Sigmoid colon (tissue), 7 donors: ENCODE data around the gene TRIM47. TPM values are rescaled to one million over a fixed set of nuclear protein-coding genes. Genes with fewer than 3 reads are reported as not detected.

ENCODE experiments used
- DNase-seq: peaks from one replicate; pipeline ENCODE4 v3.0.0-alpha.2; 2019
- H3K27ac ChIP-seq, 4 donors: fragments of 200-600 bp; sonication (generic); one replicate each; pipeline ENCODE4 v1.5.1; 2016 to 2019; ENCODE audit warnings: mild to moderate bottlenecking in 1 of 4
- H3K27me3 ChIP-seq, 3 donors: fragments of 200-600 bp; sonication (generic); one replicate each; pipeline ENCODE4 v1.5.1; 2019; ENCODE audit warnings: mild to moderate bottlenecking in 1 of 3
- H3K36me3 ChIP-seq, 4 donors: fragments of 200-600 bp; sonication (generic); one replicate each; pipeline ENCODE4 v1.5.1; 2016 to 2019
- H3K4me1 ChIP-seq, 4 donors: fragments of 200-600 bp; sonication (generic); one replicate each; pipeline ENCODE4 v1.5.1; 2017 to 2019
- H3K4me3 ChIP-seq, 4 donors: fragments of 200-600 bp; sonication (generic); one replicate each; pipeline ENCODE4 v1.5.1; 2017 to 2019; ENCODE audit warnings: mild to moderate bottlenecking in 2 of 4, moderate library complexity in 1 of 4
- H3K9me3 ChIP-seq, 4 donors: fragments of 200-600 bp in 3 of 4; sonication (generic) in 3 of 4; one replicate each; pipeline versions ENCODE4 v1.5.1 to v1.6.1; 2013 to 2019
- EP300 ChIP-seq, 4 donors: sonication (generic); formaldehyde crosslinking; IDR thresholded peaks; one replicate each; pipeline ENCODE4 v1.6.1; 2017; ENCODE audit warnings: antibody characterized with exemption in 4 of 4
- POLR2A ChIP-seq, 2 donors: fragments of 450-650 bp; IDR thresholded peaks; one replicate each; pipeline ENCODE4 v1.6.1; 2016; ENCODE audit warnings: antibody characterized with exemption in 2 of 2, mild to moderate bottlenecking in 2 of 2, moderate library complexity in 2 of 2
- POLR2AphosphoS5 ChIP-seq, 4 donors: sonication (generic); formaldehyde crosslinking; IDR thresholded peaks; one replicate each; pipeline ENCODE4 v1.6.1; 2017; ENCODE audit warnings: antibody characterized with exemption in 4 of 4
- WGBS, 2 donors: extraction: QIAGEN DNeasy Blood & Tissue Kit; methylation state at CpG; one replicate each; pipeline ENCODE4 v1.1.7; 2013; 5-methylcytosine and 5-hydroxymethylcytosine counted together
- intact Hi-C: fragments of 100-400 bp; cut with DNase I; formaldehyde crosslinking; loops from one replicate; pipeline ENCODE4 v1.15.1; 2023
- polyA plus RNA-seq, 3 donors: library from polyadenylated mRNA; stranded (reverse); fragments of 200-250 nt; gene quantifications; one replicate each; pipeline ENCODE4 v1.2.3, GENCODE V29; 2013
- total RNA-seq, 4 donors: library from RNA; depleted of rRNA; stranded (reverse); fragments of >200 nt; gene quantifications; one replicate each; pipeline ENCODE4 v1.1.0, GENCODE V29; 2016
- TF ChIP-seq, protein P1 (sequence below), 4 experiments: fragments of 450-650 bp in 3 of 4; fragments of 200-600 bp in 1 of 4; IDR thresholded peaks; one replicate each; pipeline ENCODE4 v1.5.1; 2016 to 2019; ENCODE audit warnings: antibody characterized with exemption in 4 of 4, mild to moderate bottlenecking in 3 of 4, moderate library complexity in 2 of 4
- donor health status: healthy with polysubstance abuse.
- donor health status: Bipolar disorder and iron deficiency.
- donor health status: healthy.

The TRIM47 gene
- total and polyA plus RNA-seq, 7 donors: 27.8 to 41.0 (median 39.0) TPM

DNA sequence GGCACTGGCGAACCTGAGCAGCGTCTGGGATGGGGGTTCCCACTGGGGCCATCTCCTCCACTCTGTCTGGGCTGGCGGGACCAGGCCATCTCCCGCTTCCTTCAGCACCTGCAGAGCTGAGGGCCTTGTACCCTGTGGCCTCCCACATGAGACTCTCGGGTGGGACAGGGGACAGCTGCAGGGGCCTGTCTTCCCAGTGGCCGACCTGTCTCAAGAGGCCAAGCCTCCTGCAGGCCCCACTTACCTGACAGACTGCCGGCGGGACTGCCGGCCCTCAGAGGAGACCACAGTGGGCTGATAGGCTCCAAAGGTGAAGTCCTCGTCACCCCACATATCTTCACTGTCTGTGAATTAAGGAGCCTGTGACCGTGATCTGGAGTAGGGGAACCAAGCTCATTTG is 46.7 kb upstream of the TRIM47 start:
- no peak for DNase-seq
- Histone ChIP-seq H3K4me1 (no peaks in the 10 kb centered on the region), H3K36me3 (peaks cover 0 to 32% (median 0%) of the 10 kb centered on the region in 4 donors), H3K27me3 (no peaks in the 10 kb centered on the region), H3K4me3 (no peak overlapping the region), H3K27ac (no peak overlapping the region), H3K9me3 (no peaks in the 10 kb centered on the region)
- TF ChIP-seq, protein P1, sequence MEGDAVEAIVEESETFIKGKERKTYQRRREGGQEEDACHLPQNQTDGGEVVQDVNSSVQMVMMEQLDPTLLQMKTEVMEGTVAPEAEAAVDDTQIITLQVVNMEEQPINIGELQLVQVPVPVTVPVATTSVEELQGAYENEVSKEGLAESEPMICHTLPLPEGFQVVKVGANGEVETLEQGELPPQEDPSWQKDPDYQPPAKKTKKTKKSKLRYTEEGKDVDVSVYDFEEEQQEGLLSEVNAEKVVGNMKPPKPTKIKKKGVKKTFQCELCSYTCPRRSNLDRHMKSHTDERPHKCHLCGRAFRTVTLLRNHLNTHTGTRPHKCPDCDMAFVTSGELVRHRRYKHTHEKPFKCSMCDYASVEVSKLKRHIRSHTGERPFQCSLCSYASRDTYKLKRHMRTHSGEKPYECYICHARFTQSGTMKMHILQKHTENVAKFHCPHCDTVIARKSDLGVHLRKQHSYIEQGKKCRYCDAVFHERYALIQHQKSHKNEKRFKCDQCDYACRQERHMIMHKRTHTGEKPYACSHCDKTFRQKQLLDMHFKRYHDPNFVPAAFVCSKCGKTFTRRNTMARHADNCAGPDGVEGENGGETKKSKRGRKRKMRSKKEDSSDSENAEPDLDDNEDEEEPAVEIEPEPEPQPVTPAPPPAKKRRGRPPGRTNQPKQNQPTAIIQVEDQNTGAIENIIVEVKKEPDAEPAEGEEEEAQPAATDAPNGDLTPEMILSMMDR (IDR thresholded peaks at IDR 0.05): no peak
- no peak for TF ChIP-seq EP300 (IDR thresholded peaks at IDR 0.05)
- TF ChIP-seq POLR2AphosphoS5 (IDR thresholded peaks at IDR 0.05): no peak
- no peak for TF ChIP-seq POLR2A (IDR thresholded peaks at IDR 0.05)
- 95 to 96% methylated on average over 11 of the region's 11 CpGs for whole genome bisulfite sequencing, 2 donors
- intact Hi-C loops: no loop called here

DNA sequence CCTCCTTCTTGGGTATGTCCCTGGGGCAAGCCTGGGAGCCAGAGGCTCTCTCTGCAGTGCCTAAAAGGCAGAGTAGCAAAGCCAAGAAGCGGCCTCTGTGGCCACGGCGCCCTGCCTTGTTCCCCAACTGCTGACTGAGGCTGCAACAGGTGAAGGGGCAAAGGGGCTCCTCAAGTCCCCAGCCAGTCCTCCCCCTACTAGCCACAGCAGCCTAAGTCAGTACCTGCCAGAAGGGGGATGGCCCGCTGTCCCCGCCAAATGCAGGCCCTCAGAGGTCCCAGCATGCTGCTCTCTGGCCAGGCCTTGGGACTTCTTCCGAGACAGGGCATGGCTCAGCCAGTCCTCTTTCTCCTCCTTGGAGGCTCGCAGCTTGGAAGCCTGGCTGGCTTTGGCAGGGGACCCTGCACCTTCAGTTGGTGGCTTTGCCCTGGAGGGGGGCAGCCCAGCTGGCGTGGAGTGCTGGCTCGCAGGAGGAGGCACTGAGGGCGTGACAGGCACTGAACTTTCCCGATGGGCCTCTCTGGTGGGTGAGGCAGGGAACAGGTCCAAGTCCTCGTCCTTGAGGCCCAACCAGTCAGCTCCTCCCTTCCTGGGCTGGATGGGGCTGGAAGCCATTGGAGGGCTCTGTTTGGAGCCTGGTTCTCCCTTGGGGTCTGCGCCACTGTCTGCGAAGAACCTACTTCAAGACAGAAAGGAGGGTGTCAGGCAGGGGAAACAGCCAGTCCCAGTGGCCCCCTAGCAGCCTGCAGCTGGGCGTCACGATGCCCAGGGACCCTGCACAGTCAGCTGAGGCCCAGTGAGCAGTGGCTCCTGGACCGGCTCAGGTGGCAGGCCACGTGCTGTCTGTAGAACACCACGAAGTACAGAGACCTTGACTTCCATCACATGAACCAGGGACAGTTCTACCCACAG is 44.8 kb upstream of the TRIM47 start:
- H3K4me3 ChIP-seq: no peak overlapping the region
- intact Hi-C loops: no loop called here
- no peak for DNase-seq
- H3K36me3 ChIP-seq: peaks cover 0 to 32% (median 0%) of the 10 kb centered on the region in 4 donors
- no peaks in the 10 kb centered on the region for H3K4me1 ChIP-seq
- no peak overlapping the region for H3K27ac ChIP-seq
- H3K27me3 ChIP-seq: no peaks in the 10 kb centered on the region
- 70 to 87% methylated on average over 19 of the region's 19 CpGs for WGBS, 2 donors
- H3K9me3 ChIP-seq: no peaks in the 10 kb centered on the region
- TF ChIP-seq POLR2A (IDR thresholded peaks at IDR 0.05) (no peak), POLR2AphosphoS5 (IDR thresholded peaks at IDR 0.05) (no peak), EP300 (IDR thresholded peaks at IDR 0.05) (no peak)
- TF ChIP-seq, protein P1 (IDR thresholded peaks at IDR 0.05): no peak

DNA sequence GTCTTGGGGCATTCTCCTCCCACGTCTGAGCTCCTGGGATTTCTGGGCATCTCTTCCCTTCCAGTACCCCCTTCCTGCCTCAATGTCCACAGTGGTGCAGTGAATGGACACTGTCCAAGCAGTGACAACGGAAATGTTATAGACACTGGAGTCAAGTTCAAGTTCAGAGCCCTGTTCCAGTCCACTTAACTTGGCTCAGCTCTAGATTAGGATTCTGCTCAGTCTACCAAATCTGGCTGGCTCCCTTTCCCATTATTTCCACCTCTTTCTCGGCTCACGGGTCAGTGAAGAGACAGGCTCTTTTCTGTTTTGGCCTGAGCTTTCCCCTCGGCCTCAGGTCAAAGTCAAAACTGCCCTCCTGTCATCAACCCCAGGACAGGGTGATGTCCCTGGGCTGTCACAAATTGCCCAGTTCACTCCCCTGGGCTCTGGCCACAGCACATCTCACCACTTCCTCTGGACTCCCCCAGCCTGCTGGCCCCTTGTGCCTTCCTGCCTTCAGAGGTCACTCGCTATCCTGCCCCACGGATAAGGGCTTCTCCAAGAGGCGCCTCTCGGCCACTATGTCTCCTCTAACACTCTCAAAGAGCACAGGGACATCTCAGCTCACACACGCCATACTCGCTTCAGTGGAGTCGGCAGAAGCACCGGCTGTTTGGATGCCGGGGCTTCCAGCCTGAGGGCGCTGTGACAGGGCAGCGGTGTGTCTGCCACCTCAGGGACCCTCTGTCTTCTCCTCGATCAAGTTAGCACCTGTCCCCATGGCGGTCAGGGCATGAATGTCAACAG is 44.0 kb upstream of the TRIM47 start:
- 94 to 95% methylated on average over 18 of the region's 18 CpGs for WGBS, 2 donors
- Histone ChIP-seq H3K27ac (no peak overlapping the region), H3K4me3 (no peak overlapping the region), H3K36me3 (peaks cover 0 to 39% (median 0%) of the 10 kb centered on the region in 4 donors), H3K9me3 (no peaks in the 10 kb centered on the region), H3K27me3 (no peaks in the 10 kb centered on the region), H3K4me1 (no peaks in the 10 kb centered on the region)
- no peak for TF ChIP-seq POLR2A (IDR thresholded peaks at IDR 0.05)
- no peak for TF ChIP-seq EP300 (IDR thresholded peaks at IDR 0.05)
- TF ChIP-seq, protein P1 (IDR thresholded peaks at IDR 0.05): no peak
- TF ChIP-seq POLR2AphosphoS5 (IDR thresholded peaks at IDR 0.05): no peak
- intact Hi-C loops: no loop called here
- no peak for DNase-seq

DNA sequence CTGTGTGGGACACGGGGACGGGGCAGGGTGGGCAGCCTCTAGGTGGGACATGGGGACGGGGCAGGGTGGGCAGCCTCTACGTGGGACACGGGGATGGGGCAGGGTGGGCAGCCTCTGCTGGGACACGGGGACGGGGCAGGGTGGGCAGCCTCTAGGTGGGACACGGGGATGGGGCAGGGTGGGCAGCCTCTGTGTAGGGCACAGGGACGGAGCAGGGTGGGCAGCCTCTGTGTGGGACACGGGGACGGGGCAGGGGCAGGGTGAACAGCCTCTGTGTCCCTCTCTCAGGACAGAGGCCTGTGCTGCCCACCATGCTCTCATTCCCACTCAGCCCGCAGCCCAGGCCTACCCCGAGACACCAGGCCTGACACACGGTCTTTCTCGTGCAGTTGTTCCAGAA is 43.2 kb upstream of the TRIM47 start:
- H3K4me1 ChIP-seq: no peaks in the 10 kb centered on the region
- intact Hi-C loops: no loop called here
- no peak overlapping the region for H3K4me3 ChIP-seq
- no peak for TF ChIP-seq POLR2AphosphoS5 (IDR thresholded peaks at IDR 0.05)
- TF ChIP-seq, protein P1 (IDR thresholded peaks at IDR 0.05): no peak
- TF ChIP-seq POLR2A (IDR thresholded peaks at IDR 0.05): no peak
- TF ChIP-seq EP300 (IDR thresholded peaks at IDR 0.05): no peak
- H3K36me3 ChIP-seq: peaks cover 0 to 37% (median 0%) of the 10 kb centered on the region in 4 donors
- H3K27me3 ChIP-seq: no peaks in the 10 kb centered on the region
- no peaks in the 10 kb centered on the region for H3K9me3 ChIP-seq
- no peak for DNase-seq
- WGBS, 2 donors: 96 to 98% methylated on average over 15 of the region's 15 CpGs
- no peak overlapping the region for H3K27ac ChIP-seq
